Mesothelial cell of epicardium (in vitro differentiated cells): Measurements from ENCODE around the gene STAC3. TPM values are rescaled to one million over a fixed set of nuclear protein-coding genes. Genes with fewer than 3 reads are reported as not detected.

Experiments
- DNase-seq, 2 experiments: peaks; one replicate each; pipeline ENCODE4 v3.0.0; 2021; ENCODE audit warnings: low spot score in 2 of 2; ENCODE audit not compliant: unreplicated experiment in 2 of 2
- H3K27ac Mint-ChIP-seq: 2 replicates; pipeline ENCODE4 v1.8.0; 2021; ENCODE audit warnings: mixed read lengths
- H3K27me3 Mint-ChIP-seq: 2 replicates; pipeline ENCODE4 v1.8.0; 2021; ENCODE audit warnings: low read depth, mixed read lengths
- H3K36me3 Mint-ChIP-seq: 2 replicates; pipeline ENCODE4 v1.8.0; 2021; ENCODE audit warnings: mixed read lengths
- H3K4me1 Mint-ChIP-seq: 2 replicates; pipeline ENCODE4 v1.8.0; 2021; ENCODE audit warnings: mixed read lengths
- H3K4me3 Mint-ChIP-seq: 2 replicates; pipeline ENCODE4 v1.8.0; 2021; ENCODE audit warnings: mild to moderate bottlenecking, moderate library complexity, mixed read lengths
- H3K9me3 Mint-ChIP-seq: 2 replicates; pipeline ENCODE4 v1.8.0; 2021; ENCODE audit warnings: mixed read lengths
- CTCF ChIP-seq: fragments of 200-600 bp; sonication (generic); IDR thresholded peaks from one replicate; pipeline ENCODE4 v1.5.0; 2021; ENCODE audit warnings: antibody characterized with exemption; ENCODE audit not compliant: unreplicated experiment
- total RNA-seq: library from RNA; stranded (reverse); gene quantifications from 3 replicates; pipeline ENCODE4 v1.2.1, GENCODE V29; 2021

STAC3 gene
- total RNA-seq, 1 donor from 2014 or later, result 9.8 TPM

GRCh38 chr12:57229046-57229633, 21.8 kb downstream of the STAC3 start:
- Mint-ChIP-seq H3K27ac (peak overlapping the region; percentile 94), H3K4me3 (peak overlapping the region; percentile 95), H3K36me3 (peaks cover 20% of the 10 kb centered on the region), H3K9me3 (no peaks in the 10 kb centered on the region), H3K27me3 (peaks cover 38% of the 10 kb centered on the region), H3K4me1 (peaks cover 35% of the 10 kb centered on the region)
- no peak for DNase-seq
- no peak for TF ChIP-seq CTCF

DNA sequence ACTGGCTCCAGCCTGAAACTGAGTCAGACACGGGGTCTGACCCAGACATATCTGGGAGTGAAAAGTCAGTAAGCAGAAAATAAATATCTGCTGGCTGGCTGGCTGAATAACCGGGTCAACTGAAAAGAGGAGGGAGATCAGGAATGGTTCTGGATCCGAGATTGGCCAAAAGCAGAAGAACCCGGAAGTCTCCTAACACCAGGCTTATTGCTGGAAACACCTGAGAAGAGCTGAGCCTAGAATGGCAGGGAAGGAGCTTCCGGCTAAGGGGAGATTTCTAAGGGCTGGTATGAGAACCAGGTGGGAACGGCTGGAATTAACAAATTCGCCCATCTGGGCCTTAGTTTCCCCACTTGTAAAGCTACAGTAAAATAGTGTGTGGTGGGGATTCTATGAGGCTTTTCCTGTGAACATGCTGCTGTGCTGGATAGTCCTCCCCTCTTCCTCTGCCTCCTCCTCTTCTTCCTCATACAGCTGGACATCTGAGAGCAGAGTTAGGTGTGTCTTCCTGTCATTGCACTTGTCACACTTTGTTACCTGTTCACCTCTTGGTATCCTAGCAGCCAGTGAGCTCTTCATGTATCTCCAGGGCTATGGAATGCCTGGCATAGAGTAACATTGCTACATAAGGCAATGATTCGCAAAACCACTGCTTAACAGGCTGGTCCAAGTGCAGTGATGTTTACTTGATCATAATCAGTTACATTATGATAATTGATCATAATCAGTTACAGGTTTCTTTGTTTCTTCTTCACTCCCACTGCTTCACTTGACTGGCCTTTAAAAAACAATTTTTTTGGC, 23.5 kb downstream of the STAC3 start:
- peak overlapping the region; percentile 43 for H3K4me3 Mint-ChIP-seq
- peaks cover 53% of the 10 kb centered on the region for H3K27me3 Mint-ChIP-seq
- peaks cover 47% of the 10 kb centered on the region for H3K4me1 Mint-ChIP-seq
- peaks cover 9% of the 10 kb centered on the region for H3K36me3 Mint-ChIP-seq
- no peak for DNase-seq
- H3K9me3 Mint-ChIP-seq, result no peaks in the 10 kb centered on the region
- no peak for TF ChIP-seq CTCF
- H3K27ac Mint-ChIP-seq, result no peak overlapping the region

- H3K9me3 Mint-ChIP-seq, result no peaks in the 10 kb centered on the region
- H3K27me3 Mint-ChIP-seq, result peaks cover 61% of the 10 kb centered on the region
- peaks cover 53% of the 10 kb centered on the region for H3K4me1 Mint-ChIP-seq
- DNase-seq, result no peak
- peaks cover 3% of the 10 kb centered on the region for H3K36me3 Mint-ChIP-seq
- TF ChIP-seq CTCF, result no peak
- H3K4me3 Mint-ChIP-seq, result peak overlapping the region; percentile 51
- H3K27ac Mint-ChIP-seq, result no peak overlapping the region
These were observed 24.2 kb downstream of the STAC3 start for GRCh38 chr12:57226588-57227314.

DNA sequence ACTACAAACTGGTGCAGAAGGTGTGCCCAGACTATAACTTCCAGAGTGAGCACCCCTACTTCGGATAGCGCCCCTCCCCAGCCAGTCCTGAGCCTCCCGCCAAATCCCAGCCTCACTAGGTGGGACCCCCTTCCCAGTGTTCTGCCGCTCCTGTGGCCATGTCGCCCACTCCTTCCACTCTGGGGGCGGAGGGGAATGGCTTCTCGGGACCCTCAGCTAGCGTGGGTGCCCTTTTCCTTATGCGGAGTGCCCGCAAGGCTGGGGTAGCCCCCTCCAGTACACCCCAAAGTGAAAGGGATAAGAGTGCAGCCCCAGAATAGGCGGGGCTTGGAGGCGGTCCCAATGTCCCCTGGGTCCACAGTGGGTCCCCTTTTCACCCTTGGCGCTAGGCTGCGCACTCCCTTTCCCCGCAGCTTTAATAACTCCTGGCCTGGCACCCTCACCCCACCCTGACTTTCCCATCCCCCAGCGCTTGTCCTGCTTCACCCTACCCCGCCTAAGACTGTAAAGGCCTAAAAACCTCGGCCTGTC, 25.2 kb downstream of the STAC3 start:
- no peak overlapping the region for H3K4me3 Mint-ChIP-seq

More for the DNA sequence above, 25.2 kb downstream of the STAC3 start:
- Mint-ChIP-seq H3K36me3 (no peaks in the 10 kb centered on the region), H3K9me3 (no peaks in the 10 kb centered on the region), H3K4me1 (peaks cover 57% of the 10 kb centered on the region), H3K27me3 (peaks cover 71% of the 10 kb centered on the region), H3K27ac (no peak overlapping the region)
- TF ChIP-seq CTCF, result no peak
- no peak for DNase-seq
